Right kidney (tissue), 1 donor: Measurements from ENCODE around the gene TRIM14.
"Not testable (repeated sequence)": the region's sequence is repeated elsewhere in the genome, so short reads cannot be mapped to it uniquely, and the experiment has no call there.

Experiments
- DNase-seq: peaks from one replicate; pipeline ENCODE4 v3.0.0-alpha.2; 2016

TRIM14 gene

DNA sequence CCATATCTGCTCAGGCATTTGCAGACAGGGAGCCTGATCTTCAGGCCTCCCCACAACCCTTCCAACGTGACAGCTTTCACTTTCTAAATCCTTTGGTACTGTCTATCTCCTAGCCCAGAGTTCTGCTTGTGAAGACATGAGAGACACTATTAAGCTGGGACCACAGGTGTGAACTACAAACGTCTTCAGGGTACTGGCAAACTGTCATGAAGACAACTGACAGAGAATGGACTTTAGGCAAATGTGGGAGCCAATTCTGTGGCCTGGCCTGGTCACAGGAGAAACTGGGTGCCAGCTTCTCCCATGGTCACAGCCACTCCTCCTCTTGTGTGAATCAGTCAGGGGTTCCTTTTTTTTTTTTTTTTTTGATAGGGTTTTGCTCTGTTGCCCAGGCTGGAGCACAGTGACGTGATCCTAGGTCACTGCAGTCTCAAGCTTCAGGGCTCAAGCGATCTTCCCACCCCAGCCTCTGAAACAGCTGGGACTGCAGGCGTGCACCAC, 10.4 kb downstream of the TRIM14 start:
- no peak for DNase-seq

DNA sequence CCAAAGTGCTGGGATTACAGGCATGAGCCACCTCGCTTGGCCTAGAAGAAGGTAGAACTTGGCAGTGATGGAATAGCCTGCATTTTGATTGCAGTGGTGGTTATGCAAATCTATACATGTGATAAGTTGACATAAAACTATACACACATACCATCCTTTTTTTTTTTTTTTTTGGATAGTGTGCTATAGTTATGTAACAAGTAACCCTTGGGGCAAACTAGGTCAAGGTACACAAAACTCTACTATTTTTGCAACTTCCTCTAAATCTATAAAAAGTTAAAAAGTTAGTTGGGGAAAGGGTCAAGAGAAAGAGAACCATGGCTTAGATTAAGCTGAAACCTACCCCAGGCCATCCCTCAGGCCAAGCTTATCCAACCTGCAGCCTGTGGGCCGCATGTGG, 11.1 kb downstream of the TRIM14 start:
- no peak for DNase-seq

DNA sequence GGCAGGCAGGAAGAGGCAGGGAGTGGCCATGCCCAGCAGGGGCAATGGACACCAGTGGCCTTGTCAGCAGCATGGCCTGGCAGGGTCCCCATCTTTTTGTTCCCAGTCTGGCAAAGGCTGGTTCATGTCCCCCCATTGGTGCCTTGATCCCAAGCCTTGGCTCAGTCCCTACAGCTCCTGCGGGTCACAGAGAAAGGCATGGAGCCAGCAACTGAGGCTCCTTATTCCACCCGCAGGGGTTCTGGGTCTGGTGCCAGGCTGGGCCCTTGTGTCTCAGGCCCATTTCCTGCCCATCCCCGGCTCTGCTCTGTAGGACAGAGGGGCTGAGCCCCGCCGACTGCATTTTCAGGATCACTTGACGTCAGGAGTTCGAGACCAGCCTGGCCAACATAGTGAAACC, 14.0 kb downstream of the TRIM14 start:
- no peak for DNase-seq

GRCh38 chr9:98104445-98104881, 14.6 kb downstream of the TRIM14 start:
- DNase-seq: no peak

- no peak for DNase-seq
Observed at GRCh38 chr9:98101868-98102273, 17.2 kb downstream of the TRIM14 start.

GRCh38 chr9:98101416-98101815, 17.6 kb downstream of the TRIM14 start:
- no peak for DNase-seq

GRCh38 chr9:98100456-98100855, 18.6 kb downstream of the TRIM14 start:
- no peak for DNase-seq

DNA sequence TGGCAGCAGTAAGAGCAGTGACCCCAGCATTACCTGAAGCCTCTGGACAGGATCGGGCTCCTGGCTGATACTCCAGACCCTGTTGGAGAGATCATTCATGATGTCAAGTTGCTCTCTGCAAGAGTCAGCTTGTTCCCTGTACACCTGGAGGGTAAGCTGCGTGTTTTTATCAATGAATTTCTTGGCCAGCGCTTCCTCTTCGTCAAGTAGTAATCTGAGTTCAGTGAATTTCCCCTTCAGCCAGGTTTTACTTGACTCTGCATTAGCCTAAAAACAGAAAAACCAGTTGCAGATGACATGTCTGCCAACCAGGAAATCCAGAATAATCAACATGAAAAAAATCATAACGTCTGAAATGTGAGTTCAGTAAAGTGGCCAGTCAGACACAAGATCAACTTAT, 19.1 kb downstream of the TRIM14 start:
- no peak for DNase-seq

DNA sequence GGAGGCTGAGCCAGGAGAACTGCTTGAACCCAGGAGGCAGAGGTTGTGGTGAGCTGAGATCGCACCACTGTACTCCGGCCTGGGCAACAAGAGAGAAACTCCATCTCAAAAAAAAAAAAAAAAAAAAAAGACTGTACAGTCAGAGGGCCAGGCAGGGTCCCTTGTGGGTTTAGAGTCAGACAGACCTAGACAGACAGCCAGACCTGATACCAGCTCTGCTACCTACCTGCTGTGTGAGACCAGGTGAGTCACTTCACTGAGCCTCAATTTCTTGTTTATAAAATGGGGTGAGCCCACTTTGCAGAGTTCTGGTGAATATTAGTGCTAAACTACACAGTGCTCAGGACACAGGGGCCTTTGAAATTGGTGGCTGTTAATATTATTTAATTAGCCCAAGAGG, 19.7 kb downstream of the TRIM14 start:
- no peak for DNase-seq

DNA sequence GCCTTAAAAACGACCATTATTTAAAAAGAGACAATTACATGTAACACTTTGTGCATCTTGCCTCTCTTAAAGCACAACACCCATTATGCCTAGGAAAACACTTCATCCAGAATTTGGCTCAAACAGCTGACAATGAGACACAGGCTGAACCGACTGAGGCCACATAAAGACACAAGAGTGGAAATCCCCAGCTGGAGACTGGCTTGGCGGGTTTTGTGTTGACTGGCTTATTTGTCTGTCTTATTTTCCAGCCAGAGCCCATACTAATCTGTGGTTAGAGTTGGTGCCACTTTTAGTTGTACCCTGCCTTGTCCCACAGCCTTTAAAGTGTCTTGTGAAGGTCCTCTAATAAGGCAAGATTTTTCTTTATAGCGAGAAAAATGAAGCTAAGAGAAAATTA, 21.2 kb downstream of the TRIM14 start:
- no peak for DNase-seq

- DNase-seq: no peak
Observed at GRCh38 chr9:98096091-98096490, 22.9 kb downstream of the TRIM14 start.

DNA sequence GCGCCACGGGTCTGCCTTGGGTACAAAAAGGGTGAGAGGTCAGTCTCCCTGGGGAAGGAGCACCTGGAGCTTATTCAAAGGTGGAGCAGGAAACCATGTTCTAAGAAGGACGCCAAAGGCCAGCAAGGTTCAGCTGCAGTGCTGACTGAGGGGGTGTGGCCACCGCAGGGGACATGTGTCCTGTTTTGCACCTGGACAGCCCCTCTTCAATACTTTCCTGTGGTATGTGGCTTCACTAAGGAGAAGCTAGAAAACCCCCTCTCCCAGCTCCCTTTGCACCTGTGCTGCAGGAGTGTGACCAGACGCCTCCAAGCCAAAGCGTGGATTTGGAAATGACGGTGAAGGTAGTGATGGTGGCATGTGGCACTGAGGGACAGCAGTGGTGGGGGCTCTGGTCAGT, 23.6 kb downstream of the TRIM14 start:
- no peak for DNase-seq

- DNase-seq: no peak
Observed at GRCh38 chr9:98094851-98095250, 24.2 kb downstream of the TRIM14 start.

DNA sequence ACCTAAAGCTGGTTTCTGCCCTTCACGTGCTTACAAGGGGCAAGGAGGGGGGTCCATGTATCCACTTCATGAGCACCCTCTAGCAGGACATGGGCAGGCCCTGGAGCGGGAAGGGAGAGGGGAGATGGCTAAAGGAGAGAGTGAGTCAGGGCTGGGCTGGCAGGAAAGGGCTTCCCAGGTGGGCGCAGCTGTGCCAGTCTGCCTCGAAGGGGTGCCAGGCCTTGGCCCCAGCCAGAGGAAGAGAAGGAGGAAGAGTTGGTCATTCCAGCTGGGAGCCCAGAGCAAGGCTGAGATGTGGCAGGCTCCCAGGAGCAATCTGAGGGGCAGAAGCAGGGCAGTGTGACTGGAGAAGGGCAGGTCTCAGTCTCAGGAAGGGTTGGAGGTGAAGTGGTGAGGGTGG, 24.7 kb downstream of the TRIM14 start:
- DNase-seq: no peak

DNA sequence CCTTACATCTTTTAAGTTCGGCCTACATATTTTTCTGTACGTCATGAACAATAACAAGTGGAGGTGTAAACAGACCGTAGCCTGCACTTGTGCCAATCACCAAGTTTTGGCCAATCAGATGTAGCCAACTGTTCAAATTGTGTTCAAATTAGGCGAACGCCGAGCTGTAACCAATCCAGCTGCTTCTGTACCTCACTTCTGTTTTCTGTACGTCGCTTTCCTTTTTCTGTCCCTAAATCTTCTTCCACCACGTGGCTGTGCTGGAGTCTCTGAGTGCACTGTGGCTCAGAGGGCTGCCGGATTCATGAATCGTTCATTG, 26.4 kb downstream of the TRIM14 start:
- no peak for DNase-seq

- no peak for DNase-seq
Observed at GRCh38 chr9:98091735-98092612, 27.0 kb downstream of the TRIM14 start.

- DNase-seq: not testable (repeated sequence)
Observed at GRCh38 chr9:98090674-98091073, 28.3 kb downstream of the TRIM14 start.

GRCh38 chr9:98087420-98088354, 31.3 kb downstream of the TRIM14 start:
- DNase-seq: peak; percentile 84

GRCh38 chr9:98086461-98086860, 32.6 kb downstream of the TRIM14 start:
- no peak for DNase-seq

DNA sequence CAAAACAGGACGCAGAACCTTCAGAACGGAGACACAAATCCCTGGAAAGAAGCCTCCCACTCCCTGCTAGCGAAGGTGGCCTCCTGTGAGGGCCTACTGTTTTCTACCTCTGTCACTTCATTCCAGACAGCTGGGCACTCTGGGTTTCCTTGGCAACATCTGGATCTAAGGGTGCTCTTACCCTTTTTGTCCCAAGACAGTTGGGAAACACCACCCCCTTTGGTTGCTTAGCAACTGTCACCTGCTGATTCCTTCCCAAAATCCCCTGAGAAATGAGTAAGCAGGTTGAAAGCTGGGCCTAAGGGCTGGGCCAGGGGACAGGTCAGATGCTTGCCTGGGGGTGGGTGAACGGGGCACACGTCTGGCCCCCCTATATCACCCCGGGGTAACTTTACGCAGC, 33.1 kb downstream of the TRIM14 start:
- DNase-seq: no peak

- DNase-seq: no peak
Observed at GRCh38 chr9:98085058-98085457, 34.0 kb downstream of the TRIM14 start.

- DNase-seq: no peak
Observed at GRCh38 chr9:98084396-98084795, 34.6 kb downstream of the TRIM14 start.

DNA sequence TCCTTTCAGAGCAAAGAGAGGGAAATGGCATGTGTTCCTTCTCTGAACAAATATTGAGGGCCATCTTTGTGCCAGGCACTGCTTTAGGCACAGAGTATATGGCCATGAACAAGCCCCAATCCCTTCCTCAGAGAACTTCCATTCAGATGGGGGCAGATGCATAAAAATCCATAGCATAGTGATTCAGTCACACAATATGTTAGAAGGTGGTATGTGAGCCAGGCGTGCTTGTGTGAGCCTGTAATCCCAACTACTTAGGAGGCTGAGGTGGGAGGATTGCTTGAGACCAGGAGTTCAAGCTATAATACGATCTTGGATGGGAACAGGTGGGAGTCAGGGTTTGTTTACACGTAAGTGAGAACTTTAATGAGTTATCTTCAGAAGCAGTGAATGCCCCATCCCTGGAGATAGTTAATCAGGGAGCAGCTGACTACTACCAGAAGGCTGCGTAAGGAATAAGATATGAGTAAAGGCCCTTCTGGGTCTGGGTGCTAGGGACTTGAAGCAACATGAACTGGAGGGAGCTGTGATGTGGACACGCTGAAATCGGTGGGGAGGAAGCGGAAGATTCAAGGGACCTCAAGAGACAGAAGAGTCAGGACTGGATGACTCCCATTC, 35.3 kb downstream of the TRIM14 start:
- DNase-seq: no peak
